NCI-H1417 treated with DMSO at 0.1 percent for 48 hours (cell line): ENCODE measurements around the gene LRRC8C.
"Not testable (repeated sequence)": the region's sequence is repeated elsewhere in the genome, so short reads cannot be mapped to it uniquely, and the experiment has no call there.

Experiments
- DNase-seq: peaks from one replicate; lab custom pipeline; 2025; lab: John Stamatoyannopoulos, UW

LRRC8C gene

GRCh38 chr1:89704014-89704413 lies 71.1 kb downstream of the LRRC8C start:
- DNase-seq = no peak

DNA sequence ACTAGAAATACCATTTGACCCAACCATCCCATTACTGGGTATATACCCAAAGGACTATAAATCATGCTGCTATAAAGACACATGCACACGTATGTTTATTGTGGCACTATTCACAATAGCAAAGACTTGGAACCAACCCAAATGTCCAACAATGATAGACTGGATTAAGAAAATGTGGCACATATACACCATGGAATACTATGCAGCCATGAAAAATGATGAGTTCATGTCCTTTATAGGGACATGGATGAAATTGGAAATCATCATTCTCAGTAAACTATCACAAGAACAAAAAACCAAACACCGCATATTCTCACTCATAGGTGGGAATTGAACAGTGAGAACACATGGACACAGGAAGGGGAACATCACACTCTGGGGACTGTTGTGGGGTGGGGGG lies 72.0 kb downstream of the LRRC8C start:
- DNase-seq = not testable (repeated sequence)

GRCh38 chr1:89705901-89706699 lies 73.2 kb downstream of the LRRC8C start:
- no peak for DNase-seq

GRCh38 chr1:89706700-89707012 lies 73.7 kb downstream of the LRRC8C start:
- no peak for DNase-seq

DNA sequence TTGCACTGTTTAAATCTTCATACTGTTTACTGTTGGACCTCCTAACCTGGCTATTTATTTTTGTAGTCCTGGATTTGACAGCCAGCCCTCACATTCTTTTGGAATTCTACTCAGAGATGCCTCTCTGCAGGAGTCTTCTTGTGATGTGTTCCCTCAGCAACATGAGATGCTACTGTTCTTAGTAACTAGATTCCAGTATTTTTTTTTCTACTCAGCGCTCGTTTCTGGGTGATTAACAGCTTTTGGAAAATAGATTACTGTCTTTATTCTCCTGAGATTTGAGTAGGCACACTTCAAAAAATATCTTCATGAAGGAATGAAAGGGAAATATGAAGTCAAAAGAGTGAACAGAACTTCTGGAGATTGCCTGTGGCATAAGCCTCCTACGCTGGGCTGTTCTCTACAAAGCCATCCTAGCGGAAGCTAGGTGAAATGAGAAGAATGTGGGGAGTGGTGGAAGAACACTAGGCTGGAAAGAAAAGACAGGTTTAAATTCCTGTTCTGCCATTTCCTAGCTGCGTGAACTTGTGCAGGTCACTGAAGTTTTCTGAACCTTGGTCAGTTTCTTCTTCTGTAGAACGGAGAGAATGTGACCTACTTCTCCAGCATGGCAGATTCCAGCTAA lies 75.9 kb downstream of the LRRC8C start:
- DNase-seq = no peak

DNA sequence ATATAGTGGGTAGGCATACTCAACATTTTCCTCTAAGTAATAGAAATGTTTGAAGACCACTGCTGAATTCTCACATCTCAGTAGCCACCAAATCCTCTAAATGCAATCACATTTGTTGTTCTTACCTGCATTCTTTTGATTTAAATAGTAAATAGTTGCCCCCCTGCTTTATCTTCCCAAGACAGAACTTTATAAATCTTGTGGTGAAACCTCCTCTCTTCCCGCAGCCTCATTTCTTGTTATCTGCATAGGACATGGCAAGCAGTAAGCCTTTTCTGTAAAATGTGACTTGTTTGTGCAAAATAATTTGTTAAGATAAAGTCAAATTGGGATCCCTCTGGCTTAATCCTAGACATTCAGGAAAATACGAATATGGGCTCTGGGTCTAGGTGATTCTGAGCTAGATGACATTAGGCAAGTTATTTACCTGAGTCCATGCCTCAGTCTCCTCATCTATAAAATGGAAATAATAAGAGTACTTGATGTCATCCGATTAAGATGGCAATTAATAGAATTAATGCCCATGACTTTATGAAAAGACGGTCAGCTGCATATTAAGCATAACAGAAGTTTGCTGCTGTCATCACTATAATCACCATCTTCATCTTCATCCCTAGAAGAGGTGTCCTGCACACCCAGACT lies 77.7 kb downstream of the LRRC8C start:
- DNase-seq = no peak

GRCh38 chr1:89711140-89711778 lies 78.3 kb downstream of the LRRC8C start:
- DNase-seq = no peak

DNA sequence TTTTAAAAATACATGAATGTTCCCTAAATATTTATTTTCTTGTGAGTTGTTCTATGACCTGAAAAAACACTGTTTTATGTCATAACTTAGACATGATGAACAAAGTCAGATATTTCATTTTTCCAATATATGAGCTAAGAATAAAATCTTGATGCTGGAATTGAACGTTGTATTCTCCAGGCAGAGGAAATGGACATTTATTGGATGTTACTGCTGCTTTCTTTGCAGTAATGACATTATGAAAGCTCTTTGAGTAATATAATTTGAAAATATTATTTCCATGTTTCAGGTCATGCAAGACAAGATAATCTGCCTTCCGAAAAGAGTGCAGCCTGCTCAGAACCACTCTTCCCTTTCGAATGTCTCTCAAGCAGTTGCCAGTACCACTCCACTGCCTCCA lies 79.5 kb downstream of the LRRC8C start:
- no peak for DNase-seq

DNA sequence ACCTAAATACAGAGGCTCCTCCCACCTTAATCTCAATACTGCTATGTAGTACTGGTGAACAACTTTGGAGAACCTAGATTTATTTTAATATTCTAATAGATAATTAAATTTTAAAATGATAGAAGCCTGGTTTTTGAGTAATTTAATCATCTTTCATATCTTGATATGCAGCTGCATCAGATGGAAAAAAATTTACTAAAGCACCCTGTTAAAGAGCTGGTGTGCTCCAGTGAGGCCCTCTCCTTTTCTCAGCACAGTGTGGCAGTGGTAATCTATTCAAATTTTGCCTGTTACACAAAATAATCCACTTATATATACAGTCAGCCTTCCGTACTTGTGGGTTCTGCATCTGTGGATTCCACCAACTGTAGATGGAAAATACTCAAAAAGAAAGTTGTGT lies 82.8 kb downstream of the LRRC8C start:
- no peak for DNase-seq

DNA sequence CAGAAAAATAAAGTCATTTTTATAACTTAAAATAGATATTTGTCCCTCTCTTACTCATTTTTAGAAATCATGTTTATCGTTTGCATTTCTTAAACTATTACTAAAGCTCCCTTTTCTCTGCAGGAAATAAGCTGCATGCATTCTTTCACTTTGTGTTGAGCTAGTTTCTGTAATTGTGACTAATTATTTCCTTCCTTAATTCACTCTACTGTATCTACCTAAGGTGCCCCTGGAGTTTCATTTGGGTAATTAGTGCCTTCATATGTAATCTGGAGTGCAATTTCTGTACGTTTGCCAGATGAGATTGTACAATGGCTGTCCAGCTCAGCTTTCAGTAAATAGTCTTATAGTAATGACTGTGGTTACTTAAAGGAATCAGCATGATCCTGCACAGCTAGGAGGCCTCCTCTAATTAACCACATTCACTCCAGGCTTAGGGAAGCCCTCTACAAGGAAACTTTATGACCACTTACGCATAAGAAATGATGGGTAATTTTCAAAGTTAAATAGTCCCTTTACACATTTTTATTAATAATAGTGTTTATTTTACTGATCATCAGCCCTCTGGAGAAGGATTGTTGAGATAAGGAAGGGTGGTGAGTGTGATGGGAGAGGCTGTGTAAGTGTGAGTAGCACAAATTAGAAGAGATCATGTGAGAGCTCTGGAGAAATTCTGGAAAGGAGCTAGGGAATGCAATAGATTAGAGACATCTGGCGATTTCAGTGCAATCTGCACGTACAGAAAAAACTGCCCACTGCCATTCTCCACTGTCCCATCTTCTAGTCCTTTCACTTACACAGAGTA lies 86.8 kb downstream of the LRRC8C start:
- peak; percentile 55 for DNase-seq

- DNase-seq = no peak
Measured at GRCh38 chr1:89720839-89721238, 87.9 kb downstream of the LRRC8C start.

GRCh38 chr1:89721351-89721750 lies 88.4 kb downstream of the LRRC8C start:
- DNase-seq = no peak

DNA sequence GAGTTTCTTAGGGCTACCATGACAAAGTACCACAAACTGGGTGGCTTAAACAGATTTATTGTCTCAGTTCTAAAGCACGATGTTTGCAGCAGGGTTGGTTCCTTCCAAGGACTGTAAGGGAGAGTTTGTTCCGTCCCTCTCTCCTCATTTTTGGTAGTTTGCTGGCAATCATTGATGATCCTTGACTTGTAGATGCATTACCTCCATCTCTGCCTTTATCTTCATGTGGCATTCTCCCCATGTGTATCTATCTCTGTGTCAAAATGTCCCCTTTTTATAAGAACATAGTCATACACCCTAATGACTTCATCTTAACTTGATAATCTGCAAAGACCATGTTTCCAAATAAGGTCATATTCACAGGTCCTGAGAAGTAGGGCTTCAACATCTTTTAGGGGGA lies 90.2 kb downstream of the LRRC8C start:
- DNase-seq = no peak

DNA sequence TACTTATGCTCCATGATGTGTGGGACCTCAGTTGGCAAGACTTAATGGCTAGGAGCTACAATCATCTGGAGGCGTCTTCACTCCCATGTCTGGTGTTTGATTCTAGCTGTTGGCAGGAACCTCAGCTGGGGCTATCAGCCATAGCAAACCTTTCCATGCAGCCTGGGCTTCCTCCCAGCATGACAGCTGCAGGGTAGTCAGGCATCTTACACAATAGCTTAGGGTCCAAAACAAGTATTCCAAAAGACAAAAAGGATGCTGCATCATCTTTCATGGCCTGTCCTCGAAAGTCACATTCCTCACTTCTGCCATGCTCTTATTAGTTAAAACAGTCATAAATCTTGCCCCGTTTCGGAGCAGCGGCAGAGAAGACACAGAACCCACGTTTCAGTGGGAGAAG lies 90.9 kb downstream of the LRRC8C start:
- no peak for DNase-seq

DNA sequence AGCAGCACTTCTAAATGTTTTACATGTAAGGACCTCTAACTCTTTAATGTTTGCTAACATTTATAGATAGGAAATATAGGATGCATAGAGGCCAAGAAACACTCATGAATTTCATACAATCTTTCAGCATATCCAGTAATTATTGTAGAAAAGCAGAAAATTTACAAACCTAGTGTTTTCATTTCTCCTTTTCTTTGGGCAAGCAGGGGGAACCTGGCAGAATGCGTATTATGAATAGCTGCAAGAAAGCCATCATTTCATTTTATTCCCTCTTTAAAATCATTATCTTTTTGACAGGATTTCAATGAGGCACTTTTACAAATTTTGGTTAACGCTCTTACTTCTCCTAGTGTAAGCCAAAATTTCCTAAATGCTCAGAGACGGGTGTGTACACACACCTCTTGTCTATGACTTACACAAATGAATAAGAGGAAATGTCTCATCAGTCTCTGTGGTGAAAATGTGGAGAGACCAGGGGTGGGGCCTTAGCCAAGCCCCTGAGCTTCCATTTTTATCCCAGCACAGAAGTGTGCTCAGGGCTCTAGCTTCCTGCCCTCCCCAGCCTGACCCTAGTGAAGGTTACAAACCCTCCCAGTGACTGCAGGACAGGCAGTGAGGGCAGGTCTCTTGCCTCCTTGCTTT lies 91.6 kb downstream of the LRRC8C start:
- DNase-seq = no peak

GRCh38 chr1:89725011-89725370 lies 92.1 kb downstream of the LRRC8C start:
- no peak for DNase-seq

DNA sequence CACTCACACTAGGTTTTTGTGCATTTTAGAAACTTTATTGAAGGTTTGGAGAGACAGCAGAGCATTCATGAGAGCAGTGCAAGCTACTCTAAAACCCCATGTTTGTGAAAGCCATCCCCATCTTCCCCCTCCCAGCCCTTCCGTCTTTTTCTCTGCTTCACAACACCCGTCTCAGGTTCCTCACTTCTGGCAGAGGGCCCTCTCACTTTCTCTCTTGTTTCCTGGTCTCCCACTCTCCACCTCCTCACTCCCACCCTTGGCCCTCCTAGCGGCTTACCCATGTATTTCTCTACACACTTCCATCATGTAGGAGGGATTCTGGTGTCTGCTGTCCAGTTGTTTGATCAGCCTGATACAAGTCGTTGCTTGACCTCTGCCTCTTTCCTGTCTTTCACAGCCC lies 92.7 kb downstream of the LRRC8C start:
- DNase-seq = no peak

DNA sequence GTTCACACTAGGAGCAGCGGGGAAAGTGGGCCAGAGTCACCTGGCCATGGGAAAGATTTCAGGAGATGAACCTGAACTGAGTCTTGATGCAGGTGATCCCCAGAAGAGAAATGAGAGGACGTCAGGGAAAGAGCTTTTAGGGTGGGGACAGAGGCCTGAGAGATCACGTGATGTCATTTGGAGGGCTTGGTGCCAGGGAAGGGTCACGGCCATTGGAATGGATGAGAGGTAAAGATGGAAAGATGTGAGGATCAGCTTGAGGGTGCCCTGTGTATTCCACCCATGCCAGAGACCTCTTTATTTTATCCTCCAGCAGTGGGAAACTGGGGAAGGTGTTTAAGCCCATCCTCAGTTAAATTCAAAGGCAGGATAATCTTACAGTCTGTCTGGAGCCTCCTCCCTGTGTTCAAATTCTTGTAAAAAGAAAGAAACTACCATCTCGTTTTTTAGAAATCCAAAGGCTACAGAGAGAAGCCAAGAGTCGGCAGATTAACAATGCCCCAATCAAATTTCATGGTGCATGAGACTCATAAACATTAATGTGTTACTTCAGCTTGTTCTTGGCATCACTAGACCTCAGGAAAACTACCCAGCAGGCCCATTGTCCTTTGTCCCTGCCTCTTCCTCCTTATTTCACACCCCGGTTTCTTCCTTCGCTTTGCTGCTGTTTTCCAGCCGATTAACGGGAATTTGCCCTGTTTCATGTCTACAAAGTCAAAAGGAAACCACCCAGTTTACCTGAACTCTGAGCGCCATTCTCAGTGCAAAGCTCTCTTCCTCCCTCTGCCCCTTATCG lies 94.8 kb downstream of the LRRC8C start:
- no peak for DNase-seq

DNA sequence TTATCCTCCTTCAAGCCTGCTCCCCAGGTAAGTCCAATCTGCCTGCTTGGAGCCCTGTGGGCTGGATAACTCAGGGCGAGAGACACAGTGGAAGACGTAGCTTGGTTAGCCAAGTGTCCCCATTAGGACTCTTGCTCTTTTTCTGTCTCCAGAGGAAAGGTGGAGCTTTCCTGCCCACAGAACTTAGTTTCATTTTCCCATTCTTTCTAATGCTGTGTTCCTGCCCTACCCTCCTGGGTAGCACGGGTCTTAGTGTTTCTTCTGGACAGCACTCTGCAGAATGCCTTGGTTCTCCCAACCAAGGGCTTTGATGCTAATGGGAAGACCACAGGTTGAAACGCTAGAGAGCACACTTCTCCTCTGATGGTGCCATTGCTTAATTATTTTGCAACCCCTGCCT lies 95.5 kb downstream of the LRRC8C start:
- no peak for DNase-seq

GRCh38 chr1:89732206-89732605 lies 99.3 kb downstream of the LRRC8C start:
- no peak for DNase-seq

DNA sequence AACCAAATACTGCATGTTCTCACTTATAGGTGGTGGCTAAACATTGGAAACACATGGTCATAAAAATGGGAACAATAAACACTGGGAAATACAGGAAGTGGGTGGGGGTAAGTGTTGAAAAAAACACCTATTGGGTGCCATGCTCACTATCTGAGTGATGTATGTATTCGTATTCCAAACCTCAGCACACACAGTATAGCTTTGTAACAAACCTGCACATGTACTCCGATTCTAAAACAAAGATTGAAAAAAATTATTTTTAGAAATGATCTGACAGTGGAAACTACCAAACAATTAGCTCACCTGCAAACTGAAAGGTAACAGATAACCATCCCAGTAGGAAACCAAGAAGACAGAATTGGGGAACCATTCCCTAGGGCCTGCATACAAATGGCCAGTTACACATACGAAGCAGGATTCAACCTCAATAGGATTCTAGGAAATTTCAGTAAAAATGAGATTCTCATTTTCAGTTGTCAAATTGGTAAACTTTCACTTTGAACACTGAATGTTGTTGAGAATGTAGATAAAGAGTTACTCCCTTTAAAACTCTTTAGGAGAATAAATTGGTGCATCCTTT lies 99.8 kb downstream of the LRRC8C start:
- DNase-seq = no peak
